Esophagus muscularis mucosa (tissue), 3 donors: Measurements from ENCODE around the gene NBL1.

Experiments used
- POLR2AphosphoS5 ChIP-seq, 2 donors: sonication (generic); formaldehyde crosslinking; IDR thresholded peaks; one replicate each; pipeline ENCODE4 v1.6.1; 2017; ENCODE audit warnings: antibody characterized with exemption in 2 of 2
- TF ChIP-seq, protein P1 (sequence below), 3 experiments: fragments of 200-600 bp in 2 of 3; fragments of 450-650 bp in 1 of 3; sonication (generic) in 2 of 3; IDR thresholded peaks; one replicate each; pipeline ENCODE4 v1.5.1; 2017 to 2019; ENCODE audit warnings: antibody characterized with exemption in 3 of 3, mild to moderate bottlenecking in 2 of 3, moderate library complexity in 1 of 3

DNA sequence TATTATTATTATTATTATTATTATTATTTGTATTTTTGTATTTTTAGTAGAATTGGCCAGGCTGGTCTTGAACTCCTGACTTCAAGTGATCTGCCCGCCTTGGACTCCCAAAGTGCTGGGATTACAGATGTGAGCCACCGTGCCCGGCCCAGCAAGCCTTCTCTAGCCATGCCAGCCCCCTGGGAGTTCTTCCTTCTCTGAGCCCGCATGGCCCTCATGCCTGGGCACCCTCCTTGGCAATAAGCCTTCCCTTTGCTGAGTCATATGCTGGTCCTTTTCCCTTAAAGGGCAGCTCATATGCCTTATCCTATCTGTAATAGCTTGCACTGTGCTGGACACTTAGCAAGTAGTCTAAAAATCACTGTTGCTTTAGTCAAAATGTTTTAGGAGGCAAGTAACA lies 8.5 kb upstream of the NBL1 start:
- TF ChIP-seq, protein P1, sequence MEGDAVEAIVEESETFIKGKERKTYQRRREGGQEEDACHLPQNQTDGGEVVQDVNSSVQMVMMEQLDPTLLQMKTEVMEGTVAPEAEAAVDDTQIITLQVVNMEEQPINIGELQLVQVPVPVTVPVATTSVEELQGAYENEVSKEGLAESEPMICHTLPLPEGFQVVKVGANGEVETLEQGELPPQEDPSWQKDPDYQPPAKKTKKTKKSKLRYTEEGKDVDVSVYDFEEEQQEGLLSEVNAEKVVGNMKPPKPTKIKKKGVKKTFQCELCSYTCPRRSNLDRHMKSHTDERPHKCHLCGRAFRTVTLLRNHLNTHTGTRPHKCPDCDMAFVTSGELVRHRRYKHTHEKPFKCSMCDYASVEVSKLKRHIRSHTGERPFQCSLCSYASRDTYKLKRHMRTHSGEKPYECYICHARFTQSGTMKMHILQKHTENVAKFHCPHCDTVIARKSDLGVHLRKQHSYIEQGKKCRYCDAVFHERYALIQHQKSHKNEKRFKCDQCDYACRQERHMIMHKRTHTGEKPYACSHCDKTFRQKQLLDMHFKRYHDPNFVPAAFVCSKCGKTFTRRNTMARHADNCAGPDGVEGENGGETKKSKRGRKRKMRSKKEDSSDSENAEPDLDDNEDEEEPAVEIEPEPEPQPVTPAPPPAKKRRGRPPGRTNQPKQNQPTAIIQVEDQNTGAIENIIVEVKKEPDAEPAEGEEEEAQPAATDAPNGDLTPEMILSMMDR (IDR thresholded peaks at IDR 0.05) = no peak
- no peak for TF ChIP-seq POLR2AphosphoS5 (IDR thresholded peaks at IDR 0.05)
